Stimulated activated CD4-positive, alpha-beta T cell treated with anti-CD3 and anti-CD28 coated beads, Interleukin-2, amount 100 ng/mL, for 24 hours (primary cell): Measurements from ENCODE around the gene VIPR2.
"Not testable (repeated sequence)": the region's sequence is repeated elsewhere in the genome, so short reads cannot be mapped to it uniquely, and the experiment has no call there.

Experiments
- DNase-seq, 2 donors: peaks; one replicate each; pipeline ENCODE4 v3.0.0-alpha.2; 2020

Gene VIPR2

DNA sequence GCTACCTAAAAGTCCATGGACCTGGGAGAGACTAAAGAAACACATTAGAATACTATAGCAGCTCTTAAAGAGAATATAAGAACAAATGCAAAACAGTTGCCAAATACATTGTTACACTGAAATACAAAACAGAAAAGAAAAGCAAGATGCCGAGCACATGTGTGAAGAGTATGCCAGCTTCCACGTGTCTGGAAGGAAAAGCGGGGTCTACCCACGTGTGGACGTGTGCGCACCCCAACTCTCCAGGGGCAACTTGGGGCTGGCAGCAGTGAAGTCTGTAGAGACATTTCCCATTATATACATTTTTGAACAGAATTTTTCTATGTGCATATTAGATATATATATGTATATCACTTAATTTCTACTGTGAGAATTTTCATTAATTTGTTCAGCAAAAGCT lies 6.2 kb downstream of the VIPR2 start:
- no peak for DNase-seq

DNA sequence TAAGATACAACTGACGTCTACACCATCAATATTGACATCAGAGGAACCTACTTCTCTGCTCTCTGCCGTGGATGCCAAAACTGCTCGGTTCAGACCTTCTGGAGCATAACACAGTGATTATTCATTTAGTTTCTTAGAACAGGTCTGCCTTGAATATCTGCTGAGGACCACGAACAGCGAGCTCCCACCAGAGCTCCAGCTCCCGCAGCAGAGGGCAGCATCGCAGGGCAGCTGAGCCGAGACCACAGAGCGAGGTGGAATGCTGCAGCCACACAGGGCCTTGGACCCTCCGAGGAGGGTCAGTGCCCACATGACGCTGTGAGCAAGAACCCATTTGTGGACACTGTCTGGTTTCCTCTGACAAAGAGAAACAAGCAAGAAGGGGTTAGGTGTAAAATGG lies 6.8 kb downstream of the VIPR2 start:
- no peak for DNase-seq

DNA sequence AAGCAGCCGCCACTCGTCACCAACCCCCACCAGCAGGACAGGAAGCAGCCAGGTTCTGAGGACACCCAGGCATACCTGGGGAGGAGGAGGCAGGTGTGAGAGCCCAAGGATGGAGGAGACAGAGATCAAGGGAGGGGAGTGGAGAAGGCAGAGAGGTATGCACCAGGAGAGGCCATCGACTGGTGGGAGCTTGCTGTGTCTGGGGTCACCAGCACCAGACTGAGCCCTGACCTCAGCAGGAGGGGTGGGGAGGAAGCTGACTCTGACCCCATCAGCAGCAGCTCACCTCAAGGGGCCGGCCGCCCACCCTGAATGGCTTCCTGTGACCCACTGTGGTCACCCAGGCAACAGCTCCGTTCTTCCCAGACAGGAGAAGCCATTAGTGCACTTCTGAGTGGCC lies 7.8 kb downstream of the VIPR2 start:
- DNase-seq, result no peak

DNA sequence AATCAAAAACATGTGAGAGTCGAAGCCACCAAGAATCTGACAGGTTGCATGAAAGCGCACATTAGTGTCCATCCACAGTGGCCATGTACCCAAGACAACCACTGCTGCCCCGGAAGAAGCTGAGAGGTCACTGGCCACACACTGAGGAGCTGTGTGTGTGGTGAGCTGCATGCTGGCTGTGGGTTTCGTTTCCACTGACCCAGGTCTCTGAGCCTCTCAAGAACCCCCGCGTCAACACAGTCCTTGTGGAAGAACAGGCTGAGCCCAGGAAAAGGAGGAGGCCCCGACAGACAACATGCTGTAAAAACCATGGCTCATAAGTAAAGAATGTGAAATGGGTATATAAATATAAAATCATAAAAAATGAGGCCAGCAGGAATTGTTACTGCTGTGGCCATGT lies 8.2 kb downstream of the VIPR2 start:
- DNase-seq, result no peak

DNA sequence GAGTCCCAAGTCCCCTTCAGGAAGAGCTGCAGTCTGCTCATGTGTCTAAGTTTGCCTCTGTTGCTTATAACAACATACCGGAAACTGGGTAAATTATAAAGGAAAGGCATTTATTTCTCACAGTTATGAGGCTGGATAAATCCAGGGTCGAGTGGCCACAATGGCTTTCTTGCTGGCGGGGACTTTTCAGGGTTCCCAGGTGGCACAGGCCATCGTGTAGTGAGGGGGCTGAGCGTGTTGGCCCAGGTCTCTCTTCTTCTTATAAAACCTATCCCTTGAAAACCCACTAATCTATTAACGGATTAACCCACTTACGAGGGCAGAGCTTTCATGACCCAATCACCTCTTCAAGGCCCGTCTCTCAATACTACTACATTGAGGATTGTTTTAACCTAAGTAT lies 8.7 kb downstream of the VIPR2 start:
- no peak for DNase-seq

DNA sequence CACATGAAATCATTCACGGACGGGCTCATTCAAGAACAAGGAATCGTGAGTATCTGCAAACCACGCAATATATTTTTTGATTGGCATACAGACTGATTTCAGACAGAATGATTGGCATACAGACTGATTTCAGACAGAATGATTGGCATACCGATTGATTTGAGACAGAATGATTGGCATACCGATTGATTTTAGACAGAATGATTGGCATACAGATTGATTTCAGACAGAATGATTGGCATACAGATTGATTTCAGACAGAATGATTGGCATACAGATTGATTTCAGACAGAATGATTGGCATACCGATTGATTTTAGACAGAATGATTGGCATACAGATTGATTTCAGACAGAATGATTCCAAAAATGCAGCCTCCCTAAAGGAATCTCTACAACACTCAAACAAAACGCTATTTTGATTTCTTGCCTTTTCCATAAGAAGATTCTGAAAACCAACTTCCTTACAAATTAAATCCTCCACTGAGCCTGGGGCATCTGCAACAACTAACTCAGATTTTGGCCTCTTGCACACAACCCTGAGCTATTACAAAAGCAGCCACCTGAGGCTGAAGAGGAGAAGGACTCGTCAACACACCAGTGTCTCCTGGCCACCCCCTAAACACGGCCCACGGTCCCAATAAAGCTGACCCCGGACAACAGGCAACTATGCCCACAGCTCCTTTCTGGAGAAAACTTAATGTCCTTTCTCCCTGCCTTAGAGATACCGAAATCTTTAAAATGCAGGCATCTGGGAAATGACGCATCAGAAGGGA lies 11.8 kb downstream of the VIPR2 start:
- not testable (repeated sequence) for DNase-seq

DNA sequence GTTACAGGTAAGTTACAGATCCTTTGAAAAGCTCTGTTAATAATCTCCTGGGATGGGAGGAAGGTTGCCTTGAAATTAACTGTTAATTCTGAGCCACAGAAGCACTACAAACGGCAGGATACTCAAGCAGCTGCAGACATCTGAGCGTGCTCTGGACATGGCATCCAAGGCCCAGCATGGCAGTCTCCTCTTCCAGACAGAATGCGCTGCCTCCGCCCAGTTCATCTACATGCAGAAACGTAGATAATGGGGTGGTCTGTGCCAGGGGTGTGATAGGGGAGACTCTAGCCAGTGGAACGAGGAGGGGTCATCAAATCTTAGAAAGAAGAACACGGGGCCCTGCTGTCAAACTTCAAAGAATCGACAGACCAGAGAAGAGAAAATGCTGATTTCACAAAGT lies 13.8 kb downstream of the VIPR2 start:
- no peak for DNase-seq

DNA sequence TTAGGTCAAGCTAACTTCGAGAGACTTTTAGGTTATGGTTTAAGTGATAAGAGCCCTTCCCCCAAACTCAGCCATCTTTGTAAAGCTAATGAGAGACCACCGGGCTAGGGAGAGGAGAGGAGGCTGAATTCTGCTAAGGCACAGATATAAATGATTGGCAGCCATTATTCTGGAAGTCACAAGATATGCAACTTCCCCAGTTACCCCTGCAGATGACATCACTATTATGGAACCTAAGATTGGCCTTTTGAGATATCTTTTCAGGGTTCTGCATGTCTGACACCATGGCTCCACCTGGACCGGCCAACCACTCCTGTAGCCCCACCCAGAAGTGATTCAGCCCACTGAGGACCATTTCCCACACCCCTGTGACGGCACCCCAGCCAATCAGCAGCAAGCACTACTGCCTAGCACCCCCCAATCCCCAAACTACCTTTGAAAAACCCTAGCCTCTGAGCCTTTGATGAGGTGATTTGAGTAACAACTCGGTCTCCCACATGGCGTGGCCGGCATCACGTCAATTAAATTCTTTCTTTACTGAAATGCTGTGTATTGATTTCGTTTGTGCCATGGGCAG lies 14.4 kb downstream of the VIPR2 start:
- DNase-seq, result no peak

DNA sequence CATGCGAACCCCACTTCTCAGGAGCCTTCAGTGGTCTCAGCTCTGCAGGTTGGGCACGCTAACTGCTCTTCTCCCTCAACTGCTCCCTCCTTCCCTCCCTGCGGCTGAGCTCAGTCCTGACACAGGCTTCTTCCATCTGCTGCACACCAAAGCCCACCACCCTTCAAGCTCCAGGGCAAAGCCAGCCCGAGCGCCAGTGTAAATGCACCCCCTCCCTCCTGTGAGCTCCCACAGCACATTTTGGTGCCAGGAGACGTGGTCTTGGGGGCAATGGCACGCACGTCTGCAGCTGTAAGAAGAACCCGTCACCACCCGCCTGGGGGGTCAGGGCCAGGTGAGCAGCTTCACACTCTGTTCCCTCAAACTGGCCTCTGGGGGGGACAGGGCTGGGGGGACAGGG lies 15.9 kb downstream of the VIPR2 start:
- DNase-seq, result no peak

DNA sequence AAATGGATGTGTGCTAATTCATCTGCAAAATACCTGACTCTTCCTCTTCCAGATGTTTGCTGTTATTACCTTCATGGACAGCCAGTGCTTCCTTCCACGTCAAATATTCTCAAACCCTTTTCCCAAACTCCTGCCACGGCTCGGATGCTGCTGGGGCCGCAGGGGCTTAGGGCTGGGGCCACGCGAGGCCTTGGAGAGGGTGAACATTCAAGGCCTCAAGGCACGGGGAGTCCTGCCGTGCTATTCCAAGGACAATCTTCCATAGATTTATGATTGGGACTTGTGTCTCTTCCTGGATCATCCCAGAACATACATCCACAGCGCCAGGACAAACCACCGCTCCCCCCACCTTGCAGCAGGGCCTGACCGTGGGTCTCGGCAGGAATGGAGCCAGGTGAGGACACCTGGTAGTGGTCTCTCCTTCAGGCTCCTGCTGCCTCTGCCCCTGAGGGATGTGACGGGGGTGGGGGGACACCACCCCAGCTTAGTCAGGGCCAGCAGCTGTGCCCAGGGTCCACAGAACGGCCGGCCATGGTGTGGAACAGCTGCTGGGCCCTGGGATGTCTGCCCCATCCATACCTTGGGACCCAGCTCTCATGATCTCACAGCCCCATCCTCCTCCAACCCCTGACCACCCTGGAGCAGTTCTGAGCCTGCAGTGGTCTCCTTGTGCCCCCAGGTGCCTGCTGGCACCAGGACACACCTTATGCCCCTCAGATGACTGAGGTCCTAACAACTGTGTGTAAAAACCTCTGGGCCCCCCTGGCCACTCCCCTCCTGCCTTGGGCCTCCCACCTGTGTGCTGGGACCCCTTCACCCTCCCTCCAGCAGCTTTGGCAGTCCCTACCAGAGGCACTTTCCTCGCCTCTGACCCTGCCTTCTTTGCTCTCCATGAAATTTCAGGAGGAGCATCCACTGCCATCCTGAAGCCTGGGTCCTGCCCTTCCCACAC lies 16.7 kb downstream of the VIPR2 start:
- no peak for DNase-seq

DNA sequence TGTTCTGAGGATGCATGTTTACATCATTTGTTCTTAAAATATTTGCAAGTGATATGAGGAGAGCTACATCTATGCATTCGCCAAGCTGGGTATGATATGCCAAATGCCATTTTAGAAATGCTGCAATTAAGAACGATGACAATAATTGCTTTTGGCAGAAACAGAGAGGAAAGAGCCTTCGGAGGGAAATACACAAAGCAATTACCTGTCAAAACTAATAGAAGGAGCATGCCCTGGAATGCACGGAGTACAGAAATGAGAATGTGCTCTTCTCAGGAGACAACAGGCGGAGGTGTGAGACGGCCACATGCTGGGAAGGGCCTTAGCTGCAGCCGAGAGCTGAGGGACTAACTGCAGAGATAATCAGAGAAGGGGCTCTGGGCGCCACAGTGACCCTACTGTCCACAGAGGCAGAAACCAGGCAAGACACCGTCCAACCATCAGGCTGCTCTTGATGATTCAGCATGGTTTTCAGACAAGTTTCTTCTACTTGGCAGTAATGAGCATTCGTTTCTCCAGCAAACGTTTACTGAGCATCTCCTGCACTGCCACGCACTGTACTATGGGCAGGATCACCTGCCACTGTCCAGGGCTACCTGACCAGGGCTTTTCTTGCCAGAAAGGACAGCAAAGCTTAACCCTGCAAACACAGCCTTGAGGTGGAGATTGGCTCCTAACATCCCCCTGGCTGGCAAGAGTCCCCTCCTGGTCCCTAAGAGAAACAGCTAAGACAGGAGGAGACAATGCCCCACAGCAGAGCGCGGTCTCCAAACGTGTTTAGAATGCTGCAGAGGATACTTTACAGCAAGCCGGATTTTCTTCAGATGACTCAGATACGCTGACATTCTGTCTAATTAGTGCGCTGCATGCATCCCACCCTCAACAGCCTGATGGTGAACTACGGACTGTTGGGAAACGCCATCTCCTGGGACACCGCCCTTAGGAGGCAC lies 18.1 kb downstream of the VIPR2 start:
- DNase-seq, result no peak

DNA sequence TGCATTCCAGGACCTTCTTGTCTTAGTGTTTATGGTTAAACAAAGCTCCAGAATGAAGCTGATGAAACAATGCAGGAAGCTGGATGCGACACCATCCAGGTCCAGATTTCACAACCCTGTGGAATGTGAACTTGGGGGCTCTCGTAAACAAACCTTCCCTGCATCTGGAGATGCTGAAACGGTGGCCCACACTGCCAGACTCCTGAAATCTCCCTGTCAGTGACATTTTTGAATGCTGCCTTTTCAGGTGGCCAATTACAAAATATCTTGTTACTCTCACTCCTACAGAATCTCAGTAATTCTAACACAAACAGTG lies 18.8 kb downstream of the VIPR2 start:
- no peak for DNase-seq

DNA sequence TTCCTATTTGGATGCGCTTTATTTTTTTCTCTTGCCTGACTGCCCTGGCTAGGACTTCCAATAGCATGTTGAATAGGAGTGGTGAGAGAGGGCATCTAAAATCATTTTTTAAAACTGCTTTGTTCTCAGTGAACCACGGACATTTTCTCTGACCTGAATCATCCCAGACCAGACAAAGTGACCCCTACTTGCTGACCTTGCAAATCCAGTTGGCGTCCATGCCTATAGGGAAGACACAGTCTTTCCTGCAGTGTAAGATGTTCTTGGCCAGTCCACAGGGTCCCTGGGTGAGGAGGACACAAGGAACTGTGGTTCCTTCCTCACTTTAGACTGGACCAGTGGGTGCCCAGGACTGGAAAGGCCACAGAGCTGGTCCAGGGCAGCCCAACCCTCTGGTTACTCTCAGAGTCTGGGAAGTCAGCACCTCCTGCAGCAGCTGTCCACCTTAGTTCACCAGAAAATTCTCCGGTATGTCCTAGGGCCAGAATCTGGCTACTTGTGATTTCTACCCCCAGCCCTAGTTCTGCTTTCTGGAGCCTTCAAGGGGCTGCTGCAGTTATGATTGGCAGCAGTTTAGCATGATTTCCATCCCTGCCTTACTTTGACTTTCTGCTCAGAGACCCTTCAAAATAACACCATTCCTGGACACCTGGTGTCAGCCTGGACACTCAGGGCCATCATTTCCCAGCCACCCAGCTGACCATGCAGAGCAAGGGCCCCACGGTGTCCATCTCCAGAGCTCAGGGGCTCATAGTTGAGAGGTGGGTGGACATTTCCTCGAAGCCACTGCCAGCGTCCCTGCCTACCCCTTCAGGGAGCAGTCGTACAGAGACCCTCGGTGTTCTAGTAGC lies 19.3 kb downstream of the VIPR2 start:
- no peak for DNase-seq

DNA sequence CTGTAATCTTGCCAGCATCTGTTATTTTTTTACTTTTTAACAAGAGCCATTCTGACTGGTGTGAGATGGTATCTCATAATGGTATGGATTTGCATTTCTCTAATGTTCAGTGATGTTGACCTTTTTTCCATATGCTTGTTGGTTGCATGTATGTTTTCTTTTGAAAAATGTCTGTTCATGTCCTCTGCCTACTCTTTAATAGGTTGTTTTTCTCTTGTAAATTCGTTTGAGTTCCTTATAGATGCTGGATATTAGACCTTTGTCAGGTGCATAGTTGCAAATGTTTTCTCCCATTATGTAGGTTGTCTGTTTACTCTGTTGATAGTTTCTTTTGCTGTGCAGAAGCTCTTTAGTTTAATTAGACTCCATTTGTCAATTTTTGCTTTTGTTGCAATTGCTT lies 20.9 kb downstream of the VIPR2 start:
- DNase-seq, result not testable (repeated sequence)

DNA sequence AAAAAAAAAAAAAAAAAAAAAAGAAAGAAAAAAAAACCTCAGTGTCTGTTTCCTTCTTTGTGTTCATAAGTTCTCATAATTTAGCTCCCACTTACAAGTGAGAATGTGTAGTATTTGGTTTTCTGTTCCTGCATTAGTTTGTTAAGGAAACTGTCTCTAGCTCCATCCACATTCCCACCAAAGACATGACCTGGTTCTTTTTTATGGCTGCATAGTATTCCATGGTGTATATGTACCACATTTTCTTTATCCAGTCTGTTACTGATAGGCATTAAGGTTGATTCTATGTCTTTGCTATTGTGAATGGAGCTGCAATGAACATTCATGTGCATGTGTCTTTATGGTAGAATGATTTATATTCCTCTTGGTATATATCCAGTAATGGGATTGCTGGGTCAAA lies 21.4 kb downstream of the VIPR2 start:
- DNase-seq, result not testable (repeated sequence)

DNA sequence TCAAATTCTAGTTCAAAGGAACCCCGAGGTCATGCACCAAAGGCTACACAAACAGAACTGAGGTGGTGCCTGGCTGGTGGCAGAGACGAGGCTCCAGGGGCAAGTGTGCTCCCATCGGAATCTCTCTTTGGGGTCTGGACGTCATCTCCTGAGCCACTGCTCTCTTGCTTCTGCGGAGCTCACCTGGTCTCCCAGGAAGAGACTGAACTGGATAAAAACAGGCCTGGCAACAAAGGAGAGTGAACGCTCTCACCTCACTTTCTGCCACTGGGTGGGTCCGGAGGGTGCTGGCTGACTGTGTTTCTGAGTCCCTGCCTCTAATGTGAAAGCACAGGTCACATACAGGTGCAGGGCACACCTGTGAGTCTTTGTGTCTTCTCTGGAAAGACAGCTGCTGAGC lies 22.4 kb downstream of the VIPR2 start:
- no peak for DNase-seq

DNA sequence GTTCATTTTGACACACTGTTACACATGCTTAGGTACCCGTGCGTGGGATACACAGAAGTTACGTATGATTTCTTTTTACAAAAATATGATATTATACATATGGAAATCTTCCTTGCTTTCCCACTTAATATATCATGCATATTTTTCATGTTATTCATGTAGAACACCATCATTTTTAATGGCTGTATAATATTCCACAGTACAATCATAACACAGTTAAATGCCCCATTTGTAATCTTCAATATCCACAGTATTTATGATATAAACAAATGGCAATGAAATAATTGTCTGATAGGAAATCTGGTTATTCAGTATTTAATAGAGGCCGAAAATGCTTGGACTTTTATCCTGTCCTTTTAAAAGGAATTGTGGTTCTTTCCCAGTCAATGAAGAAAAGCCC lies 23.2 kb downstream of the VIPR2 start:
- DNase-seq, result no peak

DNA sequence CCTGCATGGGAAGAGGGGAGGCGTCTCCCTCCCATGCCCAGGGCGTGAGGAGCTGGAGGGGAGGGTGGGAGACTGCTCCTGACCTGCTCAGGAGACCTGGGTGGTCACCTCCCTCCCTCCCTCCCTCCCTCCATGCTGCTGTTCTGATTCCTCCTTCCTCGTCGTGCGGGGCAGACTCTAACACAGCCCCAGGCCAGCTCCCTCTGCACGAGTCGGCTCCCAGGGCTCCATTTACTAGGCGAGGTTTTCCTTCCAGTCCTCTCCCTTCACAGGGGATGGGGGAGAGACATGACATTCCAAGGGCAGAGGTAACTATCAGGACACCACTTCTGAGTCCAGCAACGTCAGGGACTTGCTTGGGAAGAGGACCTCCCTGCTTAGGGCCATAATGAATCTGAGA lies 23.6 kb downstream of the VIPR2 start:
- DNase-seq, result no peak

DNA sequence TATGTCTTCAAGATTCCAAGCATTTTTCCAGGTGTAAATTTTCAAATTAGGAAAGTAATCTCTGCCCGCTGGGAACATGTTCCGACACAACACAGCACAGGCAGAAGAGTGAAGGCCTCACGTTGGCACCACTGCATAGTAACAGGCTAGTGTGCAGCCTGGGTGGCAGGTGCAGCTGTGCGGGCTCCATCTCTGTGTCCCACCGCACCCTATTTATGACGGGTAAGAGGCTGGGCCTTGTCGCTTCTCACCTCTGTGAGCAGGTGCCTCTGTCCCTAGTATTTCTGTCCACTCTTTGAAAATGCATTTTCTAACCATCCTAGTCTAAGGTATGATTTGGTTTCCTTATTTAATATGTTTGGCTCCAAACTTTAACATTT lies 24.1 kb downstream of the VIPR2 start:
- DNase-seq, result no peak

DNA sequence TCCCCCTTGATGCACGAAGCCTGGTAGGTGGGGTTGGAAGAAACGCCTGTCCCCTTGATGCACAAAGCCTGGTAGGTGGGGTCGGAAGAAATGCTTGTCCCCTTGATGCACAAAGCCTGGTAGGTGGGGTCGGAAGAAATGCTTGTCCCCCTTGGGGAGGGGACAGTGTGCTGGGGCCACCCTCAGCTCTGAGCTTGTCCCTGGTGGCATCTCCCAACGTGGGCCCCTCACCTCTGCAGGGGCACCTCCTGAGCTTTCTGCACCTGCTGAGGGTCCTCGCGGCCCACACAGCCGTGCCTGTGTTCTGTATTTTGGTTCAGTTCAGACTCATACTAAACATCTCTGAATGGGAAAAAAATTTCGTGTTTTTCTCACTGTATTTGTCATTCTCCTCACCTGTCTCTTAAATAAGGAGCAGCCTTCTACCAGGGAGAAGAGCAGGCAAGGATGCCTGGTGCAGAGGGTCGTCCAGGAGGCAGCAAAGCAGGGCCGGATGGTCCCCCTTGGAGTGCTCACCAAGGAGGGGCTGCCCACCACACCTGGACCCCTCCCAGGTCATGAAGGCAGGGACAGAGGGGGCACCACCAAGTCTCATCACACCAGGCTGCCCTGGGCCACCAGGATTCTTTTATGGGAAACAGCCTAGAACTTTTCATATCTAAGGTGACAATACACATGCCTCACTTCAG lies 24.7 kb downstream of the VIPR2 start:
- no peak for DNase-seq

DNA sequence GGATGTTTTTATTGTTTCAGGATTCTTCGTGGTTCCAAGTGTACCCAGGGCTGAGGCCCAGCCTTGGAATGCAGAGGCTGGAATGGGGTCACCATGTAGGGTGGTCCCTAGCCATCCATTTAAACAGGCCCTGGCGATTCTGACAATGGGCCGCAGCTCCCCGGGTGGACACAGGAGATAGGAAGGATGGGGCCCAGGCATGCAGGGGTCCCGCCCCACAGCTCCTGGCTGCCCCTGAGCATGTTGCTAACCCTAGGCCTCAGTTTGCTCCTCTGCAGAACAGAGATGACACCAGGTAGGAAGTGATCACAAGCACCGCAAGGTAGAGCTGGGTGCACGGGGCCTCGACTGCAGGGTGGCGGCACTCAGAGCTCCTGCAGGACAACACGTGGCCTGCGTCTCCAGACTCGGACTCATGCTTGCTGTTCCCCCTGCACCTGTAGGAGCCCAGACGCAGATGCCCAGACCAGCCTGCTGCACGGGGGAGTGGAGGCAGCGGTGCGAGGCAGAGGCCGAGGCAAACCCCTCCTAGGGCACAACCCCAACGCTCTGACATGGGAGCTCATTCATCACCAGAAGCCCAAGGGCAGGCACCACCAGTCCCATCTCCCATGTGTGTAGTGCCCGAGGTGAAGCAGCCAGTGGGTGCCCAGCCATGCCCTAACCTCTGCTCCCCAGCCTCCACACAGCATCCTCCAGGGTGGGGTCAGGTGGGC lies 25.5 kb downstream of the VIPR2 start:
- no peak for DNase-seq
